DMS53 (cell line): Measurements from ENCODE around the gene SEPTIN10.
"Not testable (repeated sequence)": the region's sequence is repeated elsewhere in the genome, so short reads cannot be mapped to it uniquely, and the experiment has no call there.

Experiments
- DNase-seq: peaks from one replicate; lab custom pipeline; 2025; lab: John Stamatoyannopoulos, UW

Gene SEPTIN10

DNA sequence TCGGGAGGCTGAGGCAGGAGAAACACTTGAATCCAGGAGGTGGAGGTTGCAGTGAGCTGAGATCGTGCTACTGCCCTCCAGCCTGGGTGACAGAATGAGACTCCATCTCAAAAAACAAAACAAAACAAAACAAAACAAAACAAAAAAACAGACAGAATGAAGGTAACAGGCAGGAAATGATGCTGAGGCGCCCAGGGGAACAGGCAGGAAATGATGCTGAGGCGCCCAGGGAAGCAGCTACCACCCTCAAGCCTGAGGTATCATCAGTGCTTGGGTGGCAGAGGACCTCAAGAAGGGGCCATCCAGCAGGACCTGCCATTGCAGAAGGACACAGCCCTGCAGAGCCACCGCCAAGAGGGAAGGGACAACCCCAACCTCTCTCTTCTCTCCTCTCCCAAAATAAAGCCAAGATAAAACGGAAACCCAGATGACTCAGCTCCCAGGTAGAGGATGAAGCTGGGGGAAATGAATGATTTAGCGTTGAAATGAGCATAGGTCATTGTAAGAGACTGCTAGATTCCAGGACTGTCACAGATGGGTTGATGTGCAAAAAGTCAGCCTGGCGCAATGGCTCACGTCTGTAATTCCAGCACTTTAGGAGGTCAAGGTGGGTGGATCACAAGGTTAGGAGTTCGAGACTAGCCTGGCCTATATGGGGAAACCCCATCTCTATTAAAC is 19.7 kb upstream of the SEPTIN10 start:
- DNase-seq, result no peak

DNA sequence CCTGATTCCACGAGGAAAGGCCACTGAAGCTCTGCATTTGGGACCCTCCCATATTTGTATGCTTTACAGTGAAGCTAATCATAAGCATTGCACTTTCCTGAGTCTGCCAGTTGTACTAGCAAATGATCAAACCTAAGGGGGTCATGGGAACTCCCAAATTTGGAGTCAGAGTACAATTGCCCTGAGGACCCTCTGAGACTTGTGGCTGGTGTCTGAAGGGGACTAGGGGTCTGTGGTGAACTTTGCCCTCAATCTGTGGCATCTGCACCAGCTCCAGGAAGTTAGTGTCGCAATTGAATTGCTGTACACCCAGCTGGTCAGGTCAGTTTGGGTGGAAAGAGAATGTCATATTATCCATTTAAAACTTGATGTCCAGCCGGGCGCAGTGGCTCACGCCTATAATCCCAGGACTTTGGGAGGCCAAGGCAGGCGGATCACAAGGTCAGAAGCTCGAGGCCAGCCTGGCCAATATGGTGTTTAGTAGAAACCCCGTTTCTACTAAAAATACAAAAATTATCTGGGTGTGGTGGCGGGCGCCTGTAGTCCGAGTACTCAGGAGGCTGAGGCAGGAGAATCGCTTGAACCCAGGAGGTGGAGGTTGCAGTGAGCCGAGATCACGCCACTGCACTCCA is 18.5 kb upstream of the SEPTIN10 start:
- no peak for DNase-seq

DNA sequence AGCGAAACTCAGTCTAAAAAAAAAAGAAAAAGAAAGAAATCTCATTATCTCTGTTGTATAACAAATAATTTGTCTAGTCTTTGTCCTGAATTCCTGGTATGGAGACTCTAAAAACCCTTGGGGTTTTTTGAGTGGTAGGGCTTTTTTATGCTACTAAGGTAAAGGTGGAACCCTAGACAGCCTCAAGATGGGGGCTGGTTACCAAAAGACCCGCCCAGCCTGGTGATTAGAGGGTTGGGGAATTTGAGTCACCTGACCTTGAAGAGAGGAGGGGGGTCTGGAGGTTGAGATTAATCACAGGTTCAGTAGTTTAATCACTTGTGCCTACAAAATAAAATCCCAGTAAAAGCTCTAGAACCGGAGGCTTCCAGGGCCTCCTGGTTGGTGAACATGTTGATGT is 18.0 kb upstream of the SEPTIN10 start:
- no peak for DNase-seq

DNA sequence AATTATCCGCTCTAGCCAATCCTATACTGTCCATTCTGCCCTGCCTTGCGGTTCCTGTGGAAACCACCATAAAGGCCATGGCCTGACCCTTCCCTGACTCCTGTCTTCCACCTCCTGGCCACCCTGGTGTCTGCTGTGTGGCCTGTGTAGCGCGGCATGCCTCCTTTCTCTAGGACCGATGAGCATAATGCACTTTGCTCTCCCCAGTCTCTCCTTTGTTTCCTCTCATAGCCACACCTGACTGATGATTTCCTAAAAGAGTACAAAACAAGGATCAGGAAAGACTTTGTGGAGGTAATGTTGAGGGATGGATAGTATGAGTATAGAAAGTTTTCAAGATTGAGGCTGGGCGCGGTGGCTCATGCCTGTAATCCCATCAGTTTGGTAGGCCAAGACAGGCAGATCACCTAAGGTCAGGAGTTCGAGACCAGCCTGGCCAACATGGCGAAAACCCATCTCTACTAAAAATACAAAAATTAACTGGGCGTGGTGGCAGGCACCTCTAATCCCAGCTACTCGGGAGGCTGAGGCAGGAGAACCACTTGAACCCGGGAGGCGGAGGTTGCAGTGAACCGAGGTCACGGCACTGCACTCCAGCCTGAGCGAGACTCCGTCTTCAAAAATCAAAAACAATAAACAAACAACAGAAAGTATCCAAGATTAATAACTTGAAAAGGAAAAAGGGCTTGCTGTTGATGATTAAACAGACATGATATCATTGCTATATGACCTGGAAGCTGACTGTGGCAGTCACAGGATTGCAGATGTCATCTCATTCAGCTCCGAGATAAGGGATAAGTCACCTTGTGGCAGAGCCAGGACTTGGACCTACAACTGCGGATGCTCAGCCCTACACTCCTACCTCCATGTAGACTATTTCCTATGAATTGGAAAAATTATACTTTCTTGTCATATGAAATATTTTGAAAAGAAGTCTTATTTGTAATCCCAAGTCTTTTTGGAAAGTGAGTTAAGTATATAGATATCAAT is 17.0 kb upstream of the SEPTIN10 start:
- no peak for DNase-seq

DNA sequence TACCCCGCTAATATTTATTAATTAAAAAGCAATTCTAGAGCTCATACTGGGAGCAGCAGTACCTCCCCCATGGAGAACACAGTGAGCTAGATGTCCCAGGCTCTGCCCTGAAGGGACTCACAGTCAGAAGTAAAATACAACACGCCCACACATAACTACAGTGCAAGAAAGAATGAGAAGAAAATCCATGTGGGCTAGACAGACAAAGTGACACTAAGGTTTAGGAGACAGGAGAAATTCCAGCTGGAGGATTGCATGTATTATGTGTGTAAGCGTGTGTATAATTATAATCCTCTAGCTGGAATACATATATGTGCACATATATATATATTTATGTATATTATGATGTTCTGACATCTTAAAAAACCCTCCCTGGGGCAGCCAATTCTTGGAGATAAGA is 16.1 kb upstream of the SEPTIN10 start:
- no peak for DNase-seq

DNA sequence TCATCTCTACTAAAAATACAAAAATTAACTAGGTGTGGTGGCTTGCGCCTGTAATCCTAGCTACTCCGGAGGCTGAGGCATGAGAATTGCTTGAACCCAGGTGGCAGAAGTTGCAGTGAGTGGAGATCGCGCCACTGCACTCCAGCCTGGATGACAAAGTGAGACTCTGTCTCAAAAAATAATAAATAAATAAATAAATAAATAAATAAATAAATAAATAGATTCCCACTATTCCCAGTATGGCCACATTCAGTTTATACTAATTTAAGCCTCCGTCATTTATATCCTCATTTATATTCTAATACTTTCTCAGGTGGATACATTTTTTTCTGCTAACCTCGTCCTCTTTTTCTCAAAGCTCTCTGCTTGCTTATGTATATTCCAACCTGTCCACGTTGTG is 14.6 kb upstream of the SEPTIN10 start:
- not testable (repeated sequence) for DNase-seq

DNA sequence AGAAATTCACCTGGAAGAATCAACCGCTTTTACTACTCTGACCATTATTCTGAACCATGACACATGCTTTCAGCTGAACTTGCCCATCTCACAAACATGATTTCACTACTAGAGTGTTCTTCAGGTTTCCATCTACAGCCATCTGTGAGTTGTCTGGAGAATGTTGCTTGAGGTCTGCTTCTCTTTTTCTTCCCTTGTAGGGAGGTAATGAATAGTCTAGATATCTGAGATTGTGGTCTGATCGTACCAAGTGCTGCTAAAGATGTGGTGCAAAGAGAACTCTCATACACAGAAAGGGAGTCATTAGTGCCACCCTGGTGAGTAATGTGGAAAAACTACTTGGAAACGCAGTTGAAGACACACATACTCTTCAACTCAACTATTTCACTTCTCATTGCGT is 10.6 kb upstream of the SEPTIN10 start:
- DNase-seq, result no peak

DNA sequence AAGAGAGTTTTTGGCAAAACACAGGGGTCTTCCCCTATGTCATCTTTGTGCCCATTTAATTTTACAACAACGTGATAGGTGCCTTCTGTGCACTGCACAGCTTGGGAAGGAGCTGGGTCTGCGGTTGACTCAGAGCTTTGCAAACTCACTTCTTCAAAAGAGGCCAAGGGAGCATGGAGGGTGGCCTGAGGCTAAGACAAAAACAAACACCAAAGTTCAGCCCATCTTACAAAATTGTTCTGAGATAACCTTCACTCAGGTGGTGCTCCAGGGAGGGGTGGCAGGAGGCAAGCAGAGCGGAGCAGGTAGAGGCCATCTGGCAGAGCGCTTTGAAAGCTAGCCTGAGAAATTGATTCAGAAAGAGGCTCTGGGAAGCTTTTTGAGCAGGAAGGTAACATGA is 10.2 kb upstream of the SEPTIN10 start:
- no peak for DNase-seq

DNA sequence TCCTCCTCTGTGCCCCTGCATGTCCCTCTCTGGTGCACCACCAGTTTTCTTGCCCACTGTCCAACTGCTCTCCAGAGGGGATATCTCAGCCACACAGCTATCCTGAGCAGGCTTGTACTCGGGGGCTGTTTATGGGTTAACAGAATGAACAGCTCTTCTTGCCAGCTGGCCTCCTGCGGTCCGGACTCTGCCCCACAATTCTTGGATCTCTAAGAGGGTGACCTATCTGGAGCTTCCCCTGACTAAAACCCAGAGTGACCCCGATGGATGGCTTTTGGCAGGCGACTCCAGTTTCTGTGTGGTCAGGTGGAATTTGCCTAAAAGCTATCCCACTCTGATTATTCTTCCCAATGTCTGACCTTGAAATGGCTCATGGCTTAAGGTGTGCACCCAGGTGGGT is 9.5 kb upstream of the SEPTIN10 start:
- DNase-seq, result no peak

DNA sequence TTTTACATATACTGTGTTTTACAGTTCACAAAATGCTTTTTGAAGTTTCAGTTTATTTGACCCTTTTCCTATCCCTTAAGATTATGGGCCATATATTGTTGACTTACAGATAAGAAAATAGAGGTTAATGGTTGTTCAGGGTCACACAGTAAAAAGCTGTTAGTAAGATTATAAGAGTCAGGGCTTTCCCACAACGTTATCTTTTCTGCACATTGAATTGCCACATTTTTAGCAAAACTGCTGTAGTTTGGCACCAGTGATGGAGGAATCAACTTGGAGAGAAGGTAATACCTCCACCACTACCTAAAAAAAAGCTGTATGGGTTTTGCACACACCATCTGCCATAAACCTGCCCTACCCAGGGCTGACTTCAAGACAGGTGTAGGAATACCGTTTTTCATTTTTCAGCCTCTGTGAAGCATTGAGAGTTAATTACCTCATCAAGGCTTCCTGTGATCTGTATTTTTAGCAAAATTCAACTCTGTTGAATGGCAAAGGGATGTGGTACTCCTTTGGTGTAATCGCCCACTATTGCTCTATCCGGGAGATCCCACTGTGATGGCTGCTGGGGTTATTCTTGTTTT is 5.4 kb upstream of the SEPTIN10 start:
- no peak for DNase-seq

DNA sequence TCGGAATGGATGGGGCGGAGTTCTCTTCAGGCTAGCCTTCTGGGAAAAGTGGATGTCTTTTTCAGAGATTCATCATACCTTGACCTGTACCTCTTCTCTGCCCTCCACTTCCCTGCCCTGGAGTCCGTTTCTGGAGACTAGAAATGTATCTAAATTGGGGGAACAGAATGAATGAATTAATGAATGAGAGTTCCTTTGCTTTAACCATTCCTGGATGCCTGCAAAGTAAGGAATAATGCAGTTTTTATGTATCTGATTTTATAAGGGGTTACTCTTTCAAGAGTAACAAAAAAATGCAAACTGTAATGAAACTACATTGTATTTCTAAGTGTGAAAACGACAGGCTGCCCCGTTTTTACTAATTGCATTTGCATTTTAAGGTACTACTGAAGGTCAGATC is 2.4 kb upstream of the SEPTIN10 start:
- no peak for DNase-seq

DNA sequence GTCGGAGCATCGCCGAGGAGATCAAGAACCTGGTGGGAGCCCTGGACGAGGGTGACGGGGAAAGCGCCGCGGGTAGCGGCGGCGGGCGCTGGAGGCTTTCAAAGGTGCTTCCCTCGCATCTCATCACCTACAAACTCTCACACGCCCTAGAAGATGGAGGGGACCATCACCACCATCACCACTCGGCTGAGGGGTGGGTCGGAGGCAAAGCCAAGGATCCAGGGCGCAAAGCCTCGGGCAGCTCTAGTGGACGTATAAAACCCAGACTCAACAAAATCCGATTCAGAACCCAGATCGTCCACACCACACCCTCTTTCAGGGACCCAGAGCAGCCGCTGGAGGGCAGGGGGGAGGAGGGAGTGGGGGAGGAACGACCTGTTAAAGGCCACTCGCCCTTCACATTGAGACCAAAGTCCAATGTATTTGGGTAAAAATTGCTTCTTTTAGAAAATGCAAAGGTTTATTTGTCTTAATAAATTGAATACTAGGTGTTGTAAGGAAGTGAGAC is 1.9 kb upstream of the SEPTIN10 start:
- DNase-seq, result no peak

DNA sequence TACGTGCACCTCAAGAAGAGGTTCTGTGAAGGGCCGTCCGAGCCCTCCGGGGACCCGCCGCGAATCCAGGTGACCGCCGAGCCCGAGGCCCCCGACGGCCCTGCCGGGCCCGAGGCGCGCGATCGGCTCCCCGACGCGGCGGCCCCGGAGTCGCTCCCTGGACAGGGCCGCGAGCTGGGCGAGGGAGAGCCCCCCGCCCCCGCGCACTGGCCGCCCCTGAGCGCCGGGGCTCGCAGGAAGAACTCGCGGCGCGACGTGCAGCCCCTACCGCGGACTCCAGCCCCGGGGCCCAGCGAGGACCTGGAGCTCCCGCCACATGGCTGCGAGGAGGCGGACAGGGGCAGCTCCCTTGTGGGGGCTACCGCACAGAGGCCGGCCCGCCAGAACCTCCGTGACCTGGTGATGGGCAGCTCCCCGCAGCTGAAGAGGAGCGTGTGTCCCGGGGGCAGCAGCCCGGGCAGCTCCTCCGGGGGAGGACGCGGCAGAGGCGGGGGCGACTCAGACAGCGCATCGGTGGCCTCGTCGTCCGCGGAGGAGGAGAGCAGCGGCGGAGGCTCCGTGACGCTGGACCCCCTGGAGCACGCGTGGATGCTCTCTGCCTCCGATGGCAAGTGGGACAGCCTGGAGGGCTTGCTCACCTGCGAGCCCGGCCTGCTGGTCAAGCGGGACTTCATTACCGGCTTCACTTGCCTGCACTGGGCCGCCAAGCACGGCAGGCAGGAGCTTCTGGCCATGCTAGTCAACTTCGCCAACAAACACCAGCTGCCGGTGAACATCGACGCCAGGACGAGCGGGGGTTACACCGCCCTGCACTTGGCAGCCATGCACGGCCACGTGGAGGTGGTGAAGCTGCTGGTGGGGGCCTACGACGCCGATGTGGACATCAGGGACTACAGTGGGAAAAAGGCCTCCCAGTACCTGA is 1.2 kb upstream of the SEPTIN10 start:
- DNase-seq, result peak; percentile 72

DNA sequence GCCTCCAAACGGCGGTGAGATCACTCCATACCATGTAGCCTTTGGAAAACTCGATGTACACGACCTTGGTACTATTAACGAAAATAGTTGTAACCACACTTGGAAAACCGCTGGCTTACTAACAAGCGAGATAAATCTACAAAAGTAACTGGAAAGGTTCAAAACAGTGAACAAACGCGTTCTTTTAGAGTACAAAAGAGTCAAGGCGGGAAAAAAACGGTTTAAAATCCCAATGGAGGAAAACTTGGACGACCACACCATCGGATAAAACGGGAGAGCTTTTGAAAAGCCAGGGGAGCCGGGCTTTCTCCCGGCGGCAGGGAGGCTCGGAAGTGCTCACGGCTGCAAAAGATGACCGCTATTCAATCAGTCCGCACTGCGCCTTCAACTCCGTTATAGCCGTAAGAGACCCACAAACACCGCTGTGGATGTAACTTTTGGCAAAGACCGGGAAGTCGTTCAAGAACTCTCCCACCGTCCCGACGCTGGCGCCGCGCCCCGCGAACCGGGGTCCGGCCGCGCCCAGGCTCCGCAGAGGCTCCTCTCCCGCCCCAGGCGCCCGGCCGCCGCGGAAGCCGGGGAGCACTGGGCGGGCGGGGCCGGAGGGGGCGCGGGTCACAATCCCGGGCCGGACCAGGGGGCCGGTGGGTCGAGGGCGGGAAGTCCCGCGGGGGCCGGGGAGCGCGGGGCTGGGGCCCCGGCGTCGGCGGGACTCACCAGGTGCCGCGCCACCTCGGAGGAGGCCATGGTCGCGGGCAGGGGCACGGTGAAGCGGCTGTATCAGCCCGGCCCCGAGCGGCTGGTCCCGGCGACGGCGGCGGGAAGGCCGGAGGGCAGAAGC is 465 bp downstream of the SEPTIN10 start:
- DNase-seq, result peak; percentile 78

DNA sequence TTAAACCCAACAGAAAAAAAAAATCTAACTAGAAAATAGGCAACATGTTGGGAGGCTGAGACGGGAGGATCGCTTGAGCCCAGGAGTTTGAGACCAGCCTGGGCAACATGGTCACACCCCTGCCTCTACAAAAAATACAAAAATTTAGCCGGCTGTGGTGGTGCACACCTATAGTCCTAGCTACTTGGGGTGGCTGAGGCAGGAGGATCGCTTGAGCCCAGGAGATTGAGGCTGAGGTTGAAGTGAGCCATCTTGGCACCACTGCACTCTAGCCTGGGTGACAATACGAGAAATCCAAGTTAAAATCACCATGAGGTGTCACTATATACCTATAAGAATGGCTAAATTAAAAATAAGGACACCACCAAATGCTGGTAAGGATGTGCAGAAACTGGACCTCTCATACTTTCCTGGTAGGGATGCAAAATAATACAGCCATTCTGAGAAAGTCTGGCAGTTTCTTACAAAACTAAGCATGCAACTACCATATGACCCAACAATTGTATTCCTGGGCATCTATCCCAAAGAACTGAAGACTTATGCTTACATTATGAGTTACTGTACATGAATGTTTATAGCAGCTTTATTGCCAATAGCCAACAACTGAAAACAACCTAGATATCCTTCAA is 2.2 kb downstream of the SEPTIN10 start:
- DNase-seq, result peak; percentile 62

DNA sequence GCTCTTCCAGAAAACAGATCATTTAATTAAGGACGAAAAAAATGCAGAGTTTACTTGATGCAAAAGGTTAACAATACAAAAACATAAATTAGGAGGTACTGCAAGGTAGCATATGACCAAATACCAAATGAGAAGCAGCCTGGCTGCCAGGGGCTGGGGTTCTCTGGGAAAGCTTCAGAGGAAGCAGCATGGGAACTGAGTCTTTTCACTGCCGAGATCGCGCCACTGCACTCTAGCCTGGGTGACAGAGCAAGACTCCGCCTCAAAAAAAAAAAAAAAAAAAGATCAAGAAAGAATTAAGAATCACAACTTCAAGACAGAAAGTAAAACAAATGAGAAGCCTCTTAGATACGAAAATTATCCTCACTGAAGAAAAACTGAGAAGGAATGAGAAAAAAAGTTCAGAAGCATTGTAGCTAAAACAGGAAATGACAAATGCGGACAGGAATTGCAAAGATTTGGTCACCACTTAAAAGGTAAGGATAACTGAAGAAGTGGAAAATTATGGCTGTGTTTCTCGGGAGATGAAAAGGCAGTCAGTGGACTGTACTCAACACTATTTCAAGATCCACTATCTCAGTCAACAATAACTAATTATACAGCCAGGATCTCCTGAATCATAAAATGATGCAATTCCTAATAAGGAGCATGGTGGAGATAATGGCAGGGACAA is 4.3 kb downstream of the SEPTIN10 start:
- no peak for DNase-seq

DNA sequence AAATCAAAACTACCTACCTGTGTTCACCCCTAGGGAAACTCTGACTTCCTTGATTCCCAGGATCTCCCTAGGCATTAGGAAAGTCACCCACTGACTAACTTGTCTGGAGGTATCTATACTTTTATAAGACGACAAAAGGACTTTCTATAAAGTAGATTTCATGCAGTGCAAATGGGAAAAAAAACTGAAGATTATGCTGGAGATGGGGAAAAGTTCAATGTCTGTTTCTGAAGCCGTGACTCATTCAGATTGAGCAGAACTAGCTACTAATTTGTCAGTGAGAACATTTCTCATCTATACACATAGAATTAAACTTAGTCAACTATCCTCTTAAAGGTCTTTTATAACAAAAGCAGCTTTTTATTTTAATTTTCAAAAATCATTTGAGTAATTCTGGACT is 6.0 kb downstream of the SEPTIN10 start:
- no peak for DNase-seq

DNA sequence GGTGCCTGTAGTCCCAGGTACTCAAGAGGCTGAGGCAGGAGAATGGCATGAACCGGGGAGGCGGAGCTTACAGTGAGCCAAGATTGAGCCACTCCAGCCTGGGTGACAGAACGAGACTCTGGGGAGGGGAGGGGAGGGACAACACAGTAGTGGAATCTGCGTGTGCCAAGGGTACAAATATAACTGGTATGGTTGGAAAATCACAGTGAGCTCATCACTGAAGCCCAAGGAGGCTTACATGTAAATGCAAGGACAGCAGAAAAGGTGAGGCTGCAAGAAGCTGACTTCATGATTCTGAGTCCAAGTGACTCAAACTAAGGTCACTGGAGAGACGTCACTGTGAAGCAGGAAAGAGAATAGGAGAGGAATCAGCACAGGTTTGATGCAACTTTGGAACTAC is 9.2 kb downstream of the SEPTIN10 start:
- no peak for DNase-seq

DNA sequence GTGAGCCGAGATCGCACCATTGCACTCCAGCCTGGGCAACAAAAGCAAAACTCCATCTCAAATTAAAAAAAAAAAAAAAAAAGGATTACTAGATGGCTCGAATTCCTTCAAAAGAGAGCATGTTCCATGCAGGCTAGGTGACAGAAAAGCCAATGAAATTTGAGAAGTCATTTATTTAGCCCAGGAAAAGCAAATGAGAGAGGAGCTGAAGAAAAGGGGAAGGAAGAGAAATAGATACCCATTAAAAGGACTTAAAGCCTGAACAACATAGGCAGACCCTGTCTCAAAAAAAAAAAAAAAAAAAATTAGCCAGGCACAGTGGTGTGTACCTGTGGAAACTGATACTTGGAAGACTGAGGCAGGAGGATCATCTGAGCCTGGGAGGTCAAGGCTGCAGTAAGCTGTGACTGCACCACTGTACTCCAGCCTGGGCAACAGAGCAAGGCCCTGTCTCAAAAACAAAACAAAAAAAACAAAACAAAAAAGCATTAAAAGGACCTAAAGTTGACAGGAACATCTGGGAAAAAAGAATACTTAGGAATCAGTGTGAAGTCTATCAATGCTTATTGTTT is 11.1 kb downstream of the SEPTIN10 start:
- no peak for DNase-seq
